ENCODE measurements around the gene GPR50. TPM values are rescaled to one million over a fixed set of nuclear protein-coding genes. Genes with fewer than 3 reads are reported as not detected.

The GPR50 gene
- total RNA-seq, 2 experiments from 2014 or later = not detected

DNA sequence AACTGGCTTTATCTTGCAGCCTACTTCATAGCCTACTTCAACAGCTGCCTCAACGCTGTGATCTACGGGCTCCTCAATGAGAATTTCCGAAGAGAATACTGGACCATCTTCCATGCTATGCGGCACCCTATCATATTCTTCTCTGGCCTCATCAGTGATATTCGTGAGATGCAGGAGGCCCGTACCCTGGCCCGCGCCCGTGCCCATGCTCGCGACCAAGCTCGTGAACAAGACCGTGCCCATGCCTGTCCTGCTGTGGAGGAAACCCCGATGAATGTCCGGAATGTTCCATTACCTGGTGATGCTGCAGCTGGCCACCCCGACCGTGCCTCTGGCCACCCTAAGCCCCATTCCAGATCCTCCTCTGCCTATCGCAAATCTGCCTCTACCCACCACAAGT lies 4.0 kb downstream of the GPR50 start:
- H3K27ac Mint-ChIP-seq = no peak overlapping the region
- ATAC-seq (no peak), DNase-seq (no peak)
- CTCF ChIA-PET = no interaction called here
- H3K9me3 Mint-ChIP-seq (ENCODE audit: low read depth) = no peaks in the 10 kb centered on the region
- no peak overlapping the region for H3K4me3 Mint-ChIP-seq
- H3K27me3 Mint-ChIP-seq = peaks cover 78% of the 10 kb centered on the region
- H3K36me3 Mint-ChIP-seq = no peaks in the 10 kb centered on the region
- peaks cover 7% of the 10 kb centered on the region for H3K4me1 Mint-ChIP-seq

DNA sequence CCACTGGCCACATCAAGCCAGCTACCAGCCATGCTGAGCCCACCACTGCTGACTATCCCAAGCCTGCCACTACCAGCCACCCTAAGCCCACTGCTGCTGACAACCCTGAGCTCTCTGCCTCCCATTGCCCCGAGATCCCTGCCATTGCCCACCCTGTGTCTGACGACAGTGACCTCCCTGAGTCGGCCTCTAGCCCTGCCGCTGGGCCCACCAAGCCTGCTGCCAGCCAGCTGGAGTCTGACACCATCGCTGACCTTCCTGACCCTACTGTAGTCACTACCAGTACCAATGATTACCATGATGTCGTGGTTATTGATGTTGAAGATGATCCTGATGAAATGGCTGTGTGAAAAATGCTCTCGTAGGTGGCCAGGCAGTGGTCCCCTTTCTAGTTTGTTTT lies 4.7 kb downstream of the GPR50 start:
- CTCF ChIA-PET = no interaction called here
- Mint-ChIP-seq H3K27me3 (peaks cover 71% of the 10 kb centered on the region), H3K27ac (no peak overlapping the region), H3K4me3 (no peak overlapping the region), H3K9me3 (ENCODE audit: low read depth) (no peaks in the 10 kb centered on the region), H3K36me3 (no peaks in the 10 kb centered on the region), H3K4me1 (peaks cover 7% of the 10 kb centered on the region)
- DNase-seq (no peak), ATAC-seq (no peak)

DNA sequence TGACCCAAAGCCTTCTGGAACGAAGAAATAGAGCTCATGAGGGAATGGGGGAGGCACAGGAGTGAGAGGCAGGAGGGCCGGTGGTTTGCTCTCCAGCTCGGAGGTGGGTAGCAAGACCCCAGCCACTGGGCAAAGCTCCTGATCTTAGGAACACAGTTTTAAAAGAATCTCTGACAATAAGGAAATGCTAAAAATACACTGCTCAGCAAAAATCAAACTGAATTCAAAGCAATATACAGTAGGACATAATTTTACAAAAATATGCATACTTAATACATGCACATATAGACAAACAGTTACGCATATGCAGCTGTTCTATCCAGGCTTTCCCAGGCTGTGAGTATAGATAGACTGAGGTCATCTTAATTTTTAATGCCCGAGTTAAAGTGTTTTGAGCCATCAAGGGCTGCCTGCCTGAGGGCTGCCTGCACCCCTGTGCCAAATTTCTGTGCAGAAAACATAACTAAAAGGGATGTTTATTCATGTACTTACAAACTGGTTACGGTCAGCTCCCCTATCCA lies 6.9 kb downstream of the GPR50 start:
- CTCF ChIA-PET = no interaction called here
- no peaks in the 10 kb centered on the region for H3K36me3 Mint-ChIP-seq
- DNase-seq (no peak), ATAC-seq (no peak)
- peaks cover 5% of the 10 kb centered on the region for H3K4me1 Mint-ChIP-seq
- H3K27ac Mint-ChIP-seq = no peak overlapping the region
- no peaks in the 10 kb centered on the region for H3K9me3 Mint-ChIP-seq (ENCODE audit: low read depth)
- no peak overlapping the region for H3K4me3 Mint-ChIP-seq
- H3K27me3 Mint-ChIP-seq = peaks cover 60% of the 10 kb centered on the region

- Mint-ChIP-seq H3K27me3 (peaks cover 53% of the 10 kb centered on the region), H3K27ac (no peak overlapping the region), H3K9me3 (ENCODE audit: low read depth) (no peaks in the 10 kb centered on the region), H3K36me3 (no peaks in the 10 kb centered on the region), H3K4me3 (no peak overlapping the region), H3K4me1 (no peaks in the 10 kb centered on the region)
- CTCF ChIA-PET = no interaction called here
- DNase-seq (no peak), ATAC-seq (no peak)
Observed at GRCh38 chrX:151183912-151184565, 7.7 kb downstream of the GPR50 start.

- Mint-ChIP-seq H3K27me3 (peaks cover 48% of the 10 kb centered on the region), H3K4me3 (no peak overlapping the region), H3K4me1 (no peaks in the 10 kb centered on the region), H3K27ac (no peak overlapping the region), H3K9me3 (ENCODE audit: low read depth) (no peaks in the 10 kb centered on the region), H3K36me3 (no peaks in the 10 kb centered on the region)
- DNase-seq = no peak
- no peak for ATAC-seq
- CTCF ChIA-PET = no interaction called here
Observed at GRCh38 chrX:151184705-151185104, 8.3 kb downstream of the GPR50 start.

GRCh38 chrX:151206871-151207270 lies 30.5 kb downstream of the GPR50 start:
- H3K27me3 Mint-ChIP-seq = peaks cover 4% of the 10 kb centered on the region
- no peaks in the 10 kb centered on the region for H3K9me3 Mint-ChIP-seq (ENCODE audit: low read depth)
- H3K4me1 Mint-ChIP-seq = no peaks in the 10 kb centered on the region
- no peak overlapping the region for H3K27ac Mint-ChIP-seq
- no peak overlapping the region for H3K4me3 Mint-ChIP-seq
- no peak for DNase-seq
- no peak for ATAC-seq
- CTCF ChIA-PET = no interaction called here
- H3K36me3 Mint-ChIP-seq = no peaks in the 10 kb centered on the region

DNA sequence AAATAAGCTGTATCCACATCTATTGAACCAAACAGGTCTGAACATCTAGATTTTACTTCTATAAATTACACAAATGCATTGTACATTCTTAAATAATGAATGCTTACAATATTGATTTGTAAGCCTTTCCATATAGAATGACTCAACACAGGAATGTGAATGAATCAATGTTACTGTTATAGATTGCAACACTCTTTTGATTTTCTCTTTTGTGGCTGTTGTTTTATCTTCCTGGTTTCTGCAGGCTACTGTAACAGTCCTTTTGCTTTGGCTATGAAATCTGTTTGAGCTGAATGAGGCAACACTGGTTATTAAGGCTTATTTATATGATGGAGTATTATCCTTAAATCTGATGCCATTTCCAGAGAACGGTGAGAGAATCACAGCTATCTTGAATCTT lies 49.5 kb downstream of the GPR50 start:
- CTCF ChIA-PET = no interaction called here
- no peaks in the 10 kb centered on the region for H3K4me1 Mint-ChIP-seq
- H3K4me3 Mint-ChIP-seq = no peak overlapping the region
- DNase-seq = no peak
- no peak overlapping the region for H3K27ac Mint-ChIP-seq
- H3K36me3 Mint-ChIP-seq = no peaks in the 10 kb centered on the region
- no peaks in the 10 kb centered on the region for H3K9me3 Mint-ChIP-seq (ENCODE audit: low read depth)
- ATAC-seq = no peak
- peaks cover 26% of the 10 kb centered on the region for H3K27me3 Mint-ChIP-seq

- Mint-ChIP-seq H3K27me3 (peaks cover 24% of the 10 kb centered on the region), H3K36me3 (no peaks in the 10 kb centered on the region), H3K4me3 (no peak overlapping the region), H3K4me1 (no peaks in the 10 kb centered on the region), H3K9me3 (ENCODE audit: low read depth) (no peaks in the 10 kb centered on the region), H3K27ac (no peak overlapping the region)
- DNase-seq (no peak), ATAC-seq (no peak)
- CTCF ChIA-PET = no interaction called here
Observed at GRCh38 chrX:151226941-151227340, 50.6 kb downstream of the GPR50 start.

GRCh38 chrX:151227627-151228026 lies 51.2 kb downstream of the GPR50 start:
- CTCF ChIA-PET = no interaction called here
- peaks cover 24% of the 10 kb centered on the region for H3K27me3 Mint-ChIP-seq
- H3K4me3 Mint-ChIP-seq = no peak overlapping the region

GRCh38 chrX:151228935-151229334 lies 52.6 kb downstream of the GPR50 start:
- Mint-ChIP-seq H3K9me3 (ENCODE audit: low read depth) (no peaks in the 10 kb centered on the region), H3K36me3 (no peaks in the 10 kb centered on the region), H3K27ac (no peak overlapping the region), H3K4me1 (no peaks in the 10 kb centered on the region), H3K4me3 (no peak overlapping the region), H3K27me3 (peaks cover 24% of the 10 kb centered on the region)
- ATAC-seq = no peak
- CTCF ChIA-PET = no interaction called here
- no peak for DNase-seq

More at GRCh38 chrX:151227627-151228026, 51.2 kb downstream of the GPR50 start:
- H3K36me3 Mint-ChIP-seq = no peaks in the 10 kb centered on the region
- H3K27ac Mint-ChIP-seq = no peak overlapping the region
- H3K4me1 Mint-ChIP-seq = no peaks in the 10 kb centered on the region
- DNase-seq = no peak
- H3K9me3 Mint-ChIP-seq (ENCODE audit: low read depth) = no peaks in the 10 kb centered on the region
- ATAC-seq = no peak

Small RNAs within 50 kb of the gene (microRNA-seq; reads per million reads assigned to microRNA genes)
- gene MIR4330 = not detected

Other genes starting within 250 kb of the GPR50 start
- gene HMGB3, start 193.2 kb upstream of the GPR50 start, total RNA-seq = 10 to 100 TPM; 32.3 to 47.3 TPM
- 10 to 100 TPM; 37.8 to 41.9 TPM for gene VMA21, start 220.6 kb downstream of the GPR50 start, total RNA-seq